Kasumi-1 (cell line): ENCODE data around the gene NIN.

ENCODE experiments used
- DNase-seq, 2 experiments: peaks; one replicate each; lab custom pipeline; 2025; lab: John Stamatoyannopoulos, UW

Gene NIN

GRCh38 chr14:50830932-50831725 is at the start of gene NIN:
TSS of gene NIN (minus strand) at chr14:50831162. CDS start at chr14:50822056, 9,106 bp downstream.
- peak; percentile 62 to 82 for DNase-seq

GRCh38 chr14:50875359-50876070 is 44.6 kb upstream of the NIN start:
- DNase-seq = no peak

GRCh38 chr14:50874757-50875156 is 43.8 kb upstream of the NIN start:
- DNase-seq = no peak

GRCh38 chr14:50871914-50872732 is 41.2 kb upstream of the NIN start, which contains the start of gene ABHD12B:
TSS of gene ABHD12B (plus strand) at chr14:50872053. CDS start at chr14:50872175, 122 bp downstream.
- no peak for DNase-seq

- DNase-seq = no peak
These were observed 40.3 kb upstream of the NIN start for GRCh38 chr14:50871228-50871627.

GRCh38 chr14:50865391-50866076 is 34.6 kb upstream of the NIN start:
- no peak for DNase-seq

GRCh38 chr14:50864946-50865345 is 34.0 kb upstream of the NIN start:
- no peak for DNase-seq

GRCh38 chr14:50864237-50864636 is 33.3 kb upstream of the NIN start:
- DNase-seq = no peak

- DNase-seq = no peak
These were observed 31.1 kb upstream of the NIN start for GRCh38 chr14:50862036-50862570.

- DNase-seq = peak; percentile 84 to 85
These were observed 29.6 kb upstream of the NIN start for GRCh38 chr14:50860478-50861086.

GRCh38 chr14:50859296-50859624 is 28.3 kb upstream of the NIN start:
- no peak for DNase-seq

- DNase-seq = no peak
These were observed 25.7 kb upstream of the NIN start for GRCh38 chr14:50856660-50857059.

- DNase-seq = no peak
These were observed 24.6 kb upstream of the NIN start for GRCh38 chr14:50855558-50855957.

GRCh38 chr14:50854521-50854920 is 23.6 kb upstream of the NIN start:
- DNase-seq = peak; percentile 21 to 44

GRCh38 chr14:50853891-50854290 is 22.9 kb upstream of the NIN start:
- DNase-seq = no peak

- no peak for DNase-seq
These were observed 15.4 kb upstream of the NIN start for GRCh38 chr14:50846226-50846880.

- no peak for DNase-seq
These were observed 14.2 kb upstream of the NIN start for GRCh38 chr14:50845166-50845565.

- no peak for DNase-seq
These were observed 13.4 kb upstream of the NIN start for GRCh38 chr14:50844391-50844790.

- DNase-seq = no peak
These were observed 8.7 kb upstream of the NIN start for GRCh38 chr14:50839691-50840090.

GRCh38 chr14:50839048-50839447 is 8.1 kb upstream of the NIN start:
- no peak for DNase-seq
